Small intestine (tissue), 16 donors: ENCODE results near the gene MAT1A. TPM values are rescaled to one million over a fixed set of nuclear protein-coding genes. Genes with fewer than 3 reads are reported as not detected.

Source experiments
- DNase-seq, 2 donors: peaks; one replicate each; pipeline versions ENCODE4 v3.0.0 to v3.0.0-alpha.2; 2013
- FAIRE-seq: peaks from 2 replicates; lab custom pipeline; 2012; peaks lifted over from hg19 to GRCh38; lab: Jason Lieb, UNC
- H3K27ac ChIP-seq, 3 donors: one replicate each; pipeline ENCODE4 v1.5.1; 2013; ENCODE audit warnings: low read length in 2 of 3, mild to moderate bottlenecking in 2 of 3, control low read depth in 1 of 3, inconsistent platforms in 1 of 3, low read depth in 1 of 3, moderate library complexity in 1 of 3
- H3K27me3 ChIP-seq, 3 donors: one replicate each; pipeline ENCODE4 v1.6.1; 2013; ENCODE audit warnings: low read length in 3 of 3, inconsistent platforms in 1 of 3; ENCODE audit not compliant: control insufficient read depth in 3 of 3, insufficient read depth in 3 of 3
- H3K36me3 ChIP-seq, 3 donors: one replicate each; pipeline ENCODE4 v1.6.1; 2013; ENCODE audit warnings: low read length in 3 of 3, inconsistent platforms in 1 of 3, low read depth in 1 of 3, mild to moderate bottlenecking in 1 of 3, moderate library complexity in 1 of 3; ENCODE audit not compliant: control insufficient read depth in 3 of 3, insufficient read depth in 2 of 3
- H3K4me1 ChIP-seq, 3 donors: one replicate each; pipeline ENCODE4 v1.6.1; 2013; ENCODE audit warnings: low read length in 2 of 3, inconsistent platforms in 1 of 3, low read depth in 1 of 3, mild to moderate bottlenecking in 1 of 3, moderate library complexity in 1 of 3; ENCODE audit not compliant: control insufficient read depth in 3 of 3, insufficient read depth in 2 of 3
- H3K4me3 ChIP-seq, 3 donors: one replicate each; pipeline ENCODE4 v1.5.1; 2013; ENCODE audit warnings: low read length in 3 of 3, control low read depth in 1 of 3, inconsistent platforms in 1 of 3, low read depth in 1 of 3, mild to moderate bottlenecking in 1 of 3, moderate library complexity in 1 of 3
- H3K9me3 ChIP-seq, 2 donors: one replicate each; pipeline ENCODE4 v1.6.1; 2013; ENCODE audit warnings: low read depth in 1 of 2, low read length in 1 of 2; ENCODE audit not compliant: control insufficient read depth in 2 of 2, insufficient read depth in 1 of 2
- WGBS, 3 donors: extraction: QIAGEN DNeasy Blood & Tissue Kit; methylation state at CpG; one replicate each; pipeline ENCODE4 v1.1.7; 2013; 5-methylcytosine and 5-hydroxymethylcytosine counted together
- long read RNA-seq, 10 donors: transcript quantifications; one replicate each; lab custom pipeline, GENCODE V29; 2026
- polyA plus RNA-seq, 4 donors: library from polyadenylated mRNA; stranded (reverse) in 3 of 4; unstranded in 1 of 4; fragments of 200-250 nt in 3 of 4; fragments of 120-200 nt in 1 of 4; gene quantifications; one replicate each; pipeline versions ENCODE4 v1.2.1 to v1.2.3, GENCODE V29; 2013
- donor health status: healthy with polysubstance abuse.
- donor health status: control.
- donor health status: control.
- donor health status: Bipolar disorder and iron deficiency.
- donor health status: healthy.

Gene MAT1A
- under 1 TPM in 2 of 4 donors, not detected in 2; 0.18 to 0.52 TPM for polyA plus RNA-seq
- long read RNA-seq, donor 1 = 0 reads
- long read RNA-seq, donor 2 = 0 reads
- long read RNA-seq, donor 3 = 0 reads
- long read RNA-seq, donor 4 = 0 reads
- long read RNA-seq, donor 5 = 0 reads
- long read RNA-seq, donor 6 = 0 reads
- long read RNA-seq, donor 7 = 0 reads
- long read RNA-seq, donor 8 = 0 reads
- long read RNA-seq, donor 9 = 0 reads
- long read RNA-seq, donor 10 = 0 reads

DNA sequence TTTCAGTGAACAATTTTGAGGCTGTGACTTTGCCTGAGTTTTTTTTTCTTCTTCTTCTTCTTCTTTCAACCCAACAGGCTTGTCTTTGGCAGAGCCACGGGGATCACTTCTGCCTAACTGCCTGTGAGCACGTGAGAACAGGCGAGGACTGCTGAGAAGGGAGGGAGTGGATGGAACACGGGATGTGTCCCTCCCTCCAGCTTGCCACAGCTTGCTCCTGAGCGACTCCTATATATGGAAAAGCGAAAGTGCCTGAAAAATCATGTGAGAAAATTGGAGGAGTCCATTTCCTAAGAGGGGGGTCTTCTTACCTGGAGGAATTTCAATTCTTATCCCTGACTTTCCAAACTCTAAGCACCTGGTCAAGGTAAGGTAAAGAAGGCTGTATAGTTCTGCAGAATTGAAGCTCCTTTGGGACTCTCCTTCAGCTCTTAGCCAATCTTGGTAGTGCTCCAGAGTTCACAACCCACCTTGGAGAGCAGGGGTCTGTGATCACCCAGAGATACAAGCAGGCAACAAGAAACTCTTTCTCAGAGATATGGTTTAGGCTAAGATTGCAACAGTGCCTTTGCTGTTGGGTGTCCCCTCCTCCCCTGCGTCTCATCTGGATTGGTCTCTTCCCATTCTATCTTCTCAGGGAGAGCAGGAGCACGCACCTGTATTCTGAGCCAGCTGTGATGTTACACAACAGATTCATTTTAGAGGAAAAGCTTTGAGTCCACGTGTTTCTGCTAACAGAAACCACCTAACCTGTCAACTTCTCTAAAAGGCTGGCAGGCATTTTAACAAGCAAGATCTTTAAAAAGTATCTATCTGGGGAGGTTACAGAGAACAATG lies at the start of gene MAT1A:
MAT1A (minus strand) TSS at position 208 of the 837 bp plus-strand sequence. CDS start 235 bp downstream, outside the sequence.
- Histone ChIP-seq H3K4me1 (peaks cover 0 to 4% (median 0%) of the 10 kb centered on the region in 3 donors), H3K36me3 (no peaks in the 10 kb centered on the region), H3K4me3 (no peak within 1 kb of the TSS), H3K27me3 (peaks cover 0 to 2% (median 0%) of the 10 kb centered on the region in 3 donors), H3K9me3 (no peaks in the 10 kb centered on the region), H3K27ac (peak within 1 kb of the TSS in 1 of 3 donors; percentile 62)
- DNase-seq (peak; percentile 59 to 80), FAIRE-seq (no peak)
- 4 to 20% (median 17%) methylated on average over 9 of the region's 9 CpGs for WGBS, 3 donors

DNA sequence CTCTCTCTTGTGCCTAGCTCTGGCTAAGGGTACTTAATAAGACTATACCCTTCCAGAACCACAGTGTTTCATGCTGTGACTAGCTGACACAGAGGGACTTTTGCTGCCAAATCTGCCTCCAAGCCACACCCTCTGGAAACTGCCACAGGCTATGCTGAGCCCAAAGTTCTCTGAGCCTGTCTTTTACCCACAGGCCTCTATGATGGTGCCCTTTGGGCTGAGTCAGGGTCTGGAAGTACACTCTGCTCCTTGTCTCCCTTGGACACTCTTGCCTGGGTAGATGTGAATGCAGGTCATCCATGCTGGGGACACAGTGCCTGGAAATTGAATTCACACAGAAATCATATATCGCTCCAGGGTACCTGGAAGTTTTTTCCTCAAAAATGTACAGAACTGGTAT lies 44.5 kb upstream of the MAT1A start:
- H3K27me3 ChIP-seq = peaks cover 0 to 3% (median 0%) of the 10 kb centered on the region in 3 donors
- H3K9me3 ChIP-seq = no peaks in the 10 kb centered on the region
- no peaks in the 10 kb centered on the region for H3K4me1 ChIP-seq
- WGBS, 3 donors = 97% methylated on average over 1 of the region's 1 CpG
- no peak overlapping the region for H3K27ac ChIP-seq
- no peak overlapping the region for H3K4me3 ChIP-seq
- no peak for DNase-seq
- FAIRE-seq = no peak
- H3K36me3 ChIP-seq = no peaks in the 10 kb centered on the region

DNA sequence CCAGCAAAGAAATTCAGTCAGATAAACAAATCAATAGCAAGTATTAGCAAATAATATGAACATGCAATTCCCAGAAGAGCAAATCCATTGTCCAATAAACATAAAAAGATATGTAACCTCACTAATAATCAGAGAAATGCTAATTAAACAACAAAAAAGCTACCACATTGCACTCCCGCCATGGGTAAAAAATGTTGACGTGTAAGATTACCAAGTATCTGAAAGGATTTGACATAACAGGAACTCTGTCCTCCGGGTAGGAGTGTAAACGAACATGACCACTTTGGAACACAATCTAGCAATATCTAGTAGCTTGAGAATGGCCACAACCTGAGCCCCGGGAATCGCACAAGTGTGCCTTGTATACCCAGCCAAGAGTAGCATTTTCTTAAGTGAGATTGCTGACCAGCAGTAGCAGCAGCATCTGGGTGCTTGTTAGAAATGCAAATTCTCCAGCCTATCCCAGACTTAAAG lies 35.5 kb upstream of the MAT1A start:
- no peak for DNase-seq
- Histone ChIP-seq H3K4me3 (no peak overlapping the region), H3K36me3 (no peaks in the 10 kb centered on the region), H3K9me3 (no peaks in the 10 kb centered on the region), H3K27ac (no peak overlapping the region), H3K4me1 (no peaks in the 10 kb centered on the region), H3K27me3 (peaks cover 0 to 5% (median 0%) of the 10 kb centered on the region in 3 donors)
- WGBS, 3 donors = 48 to 60% (median 49%) methylated on average over 6 of the region's 6 CpGs
- FAIRE-seq = no peak

DNA sequence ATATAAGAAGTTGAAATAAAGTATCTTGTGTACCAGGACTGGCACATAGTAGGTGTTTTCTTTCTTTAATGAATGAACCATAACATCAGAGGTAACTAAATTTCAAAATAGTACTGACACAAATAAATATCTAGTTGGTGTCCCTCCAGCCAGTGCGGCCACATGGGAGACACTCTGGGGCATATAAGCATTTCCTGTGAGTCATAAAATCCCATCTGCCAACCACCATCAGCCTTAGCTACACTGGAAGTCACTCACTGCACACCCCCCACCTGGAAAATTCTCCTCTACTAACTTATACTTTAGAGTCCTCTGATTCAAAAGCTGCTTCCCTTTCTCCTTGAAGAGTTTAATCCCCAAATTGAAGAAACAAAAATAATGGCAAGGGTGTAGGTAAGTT lies 34.6 kb upstream of the MAT1A start:
- Histone ChIP-seq H3K27ac (no peak overlapping the region), H3K27me3 (peaks cover 0 to 5% (median 0%) of the 10 kb centered on the region in 3 donors), H3K36me3 (no peaks in the 10 kb centered on the region), H3K9me3 (no peaks in the 10 kb centered on the region), H3K4me3 (no peak overlapping the region), H3K4me1 (no peaks in the 10 kb centered on the region)
- WGBS, 3 donors = 54 to 73% (median 70%) methylated on average over 1 of the region's 1 CpG
- DNase-seq (no peak), FAIRE-seq (no peak)

DNA sequence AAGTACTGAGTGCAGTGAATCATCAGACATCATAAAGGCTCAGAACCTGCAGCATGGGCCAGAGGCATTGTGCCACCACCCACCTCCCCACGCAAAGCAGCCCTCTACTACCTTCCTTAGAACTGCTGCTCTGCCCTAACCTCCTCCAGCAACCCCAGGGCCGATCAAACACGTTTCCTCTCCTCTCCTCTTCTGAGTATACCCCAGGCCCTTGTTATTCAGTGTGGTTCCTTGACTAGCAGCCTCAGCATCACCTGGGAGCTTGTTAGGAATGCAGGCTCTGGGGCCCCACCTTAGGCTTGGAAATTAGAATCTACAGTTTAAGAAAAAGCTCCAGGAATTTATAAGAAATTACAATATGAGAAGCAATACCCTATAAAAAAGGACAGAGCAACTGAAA lies 33.9 kb upstream of the MAT1A start:
- H3K27me3 ChIP-seq = peaks cover 0 to 3% (median 0%) of the 10 kb centered on the region in 3 donors
- no peaks in the 10 kb centered on the region for H3K4me1 ChIP-seq
- WGBS, 3 donors = 50 to 64% (median 54%) methylated on average over 3 of the region's 3 CpGs
- no peaks in the 10 kb centered on the region for H3K9me3 ChIP-seq
- FAIRE-seq (no peak), DNase-seq (no peak)
- H3K27ac ChIP-seq = no peak overlapping the region
- H3K4me3 ChIP-seq = no peak overlapping the region
- H3K36me3 ChIP-seq = no peaks in the 10 kb centered on the region

DNA sequence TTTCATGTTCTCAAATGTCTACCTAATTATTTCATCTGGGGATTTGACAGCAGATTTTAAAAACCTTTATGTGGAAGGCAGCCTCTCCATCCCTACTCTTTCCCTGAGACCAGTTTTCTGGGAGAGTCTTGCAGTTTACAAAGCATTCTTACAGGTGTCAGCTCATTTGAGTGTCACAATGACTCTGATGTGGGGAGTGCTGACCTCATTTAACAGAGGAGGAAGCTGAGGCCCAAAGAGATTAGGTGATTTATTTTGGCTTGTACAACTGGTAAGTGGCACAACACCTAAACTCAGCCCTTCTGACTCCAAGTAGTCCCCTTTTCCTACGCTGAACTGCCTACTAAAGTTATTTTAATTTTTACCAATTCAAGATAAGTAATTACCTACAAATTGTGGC lies 33.3 kb upstream of the MAT1A start:
- no peak for DNase-seq
- Histone ChIP-seq H3K4me1 (no peaks in the 10 kb centered on the region), H3K9me3 (no peaks in the 10 kb centered on the region), H3K36me3 (no peaks in the 10 kb centered on the region), H3K27ac (no peak overlapping the region), H3K4me3 (no peak overlapping the region), H3K27me3 (peaks cover 0 to 3% (median 0%) of the 10 kb centered on the region in 3 donors)
- FAIRE-seq = no peak
- WGBS, 3 donors = 63 to 72% (median 63%) methylated on average over 1 of the region's 1 CpG

DNA sequence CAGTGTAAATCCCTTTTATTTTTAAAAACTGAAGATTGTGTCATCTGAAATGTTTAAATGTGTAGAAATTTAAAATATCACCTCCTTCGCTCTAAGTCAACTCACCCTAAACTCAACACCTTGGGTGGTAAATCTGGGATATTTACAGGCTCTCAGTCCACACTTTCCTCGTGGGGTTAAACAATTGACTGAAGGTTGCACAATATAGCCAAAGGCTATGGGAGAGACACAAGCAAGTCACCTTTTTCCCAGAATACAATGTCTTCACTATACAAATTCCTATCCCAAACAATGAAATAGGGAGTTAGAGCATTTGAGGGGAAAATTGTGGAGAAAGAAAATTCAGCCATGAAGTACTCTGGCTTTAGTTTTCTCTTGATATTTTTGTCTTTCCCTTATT lies 32.7 kb upstream of the MAT1A start:
- FAIRE-seq (no peak), DNase-seq (no peak)
- Histone ChIP-seq H3K27ac (no peak overlapping the region), H3K4me1 (no peaks in the 10 kb centered on the region), H3K4me3 (no peak overlapping the region), H3K36me3 (no peaks in the 10 kb centered on the region), H3K27me3 (peaks cover 0 to 3% (median 0%) of the 10 kb centered on the region in 3 donors), H3K9me3 (no peaks in the 10 kb centered on the region)
- 70 to 83% (median 73%) methylated on average over 2 of the region's 2 CpGs for WGBS, 3 donors

DNA sequence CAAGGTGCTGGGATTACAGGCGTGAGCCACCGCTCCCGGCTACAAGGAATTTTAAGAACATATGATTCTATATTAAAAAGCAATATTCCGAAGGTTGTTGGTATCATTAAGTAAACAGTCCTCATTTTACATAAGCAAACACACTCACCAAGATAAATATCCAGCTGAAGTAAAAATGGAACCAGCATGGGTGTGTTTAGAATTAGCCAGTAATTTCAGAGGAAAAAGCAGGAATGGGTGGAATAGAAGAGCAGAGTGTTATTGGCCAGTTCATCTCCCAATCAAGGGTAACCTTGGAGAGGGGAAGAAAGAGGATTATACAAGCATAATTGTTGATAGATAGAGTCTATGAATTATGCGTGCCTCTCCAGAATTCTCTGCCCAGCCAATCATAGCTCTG lies 31.7 kb upstream of the MAT1A start:
- 67 to 78% (median 76%) methylated on average over 5 of the region's 5 CpGs for WGBS, 3 donors
- H3K36me3 ChIP-seq = no peaks in the 10 kb centered on the region
- FAIRE-seq (no peak), DNase-seq (no peak)
- H3K9me3 ChIP-seq = no peaks in the 10 kb centered on the region
- no peak overlapping the region for H3K27ac ChIP-seq
- H3K4me3 ChIP-seq = no peak overlapping the region
- no peaks in the 10 kb centered on the region for H3K4me1 ChIP-seq
- peaks cover 0 to 3% (median 0%) of the 10 kb centered on the region in 3 donors for H3K27me3 ChIP-seq
